Dendritic cell treated with granulocyte-macrophage colony-stimulating factor and Interleukin-4, amounts not matched to agents 40 ng/mL and 50 ng/mL, for 4 days (primary cell): ENCODE measurements around the gene SREBF1.
A peak's percentile ranks its signal among the peaks of the same experiment; 100 is the strongest.

ENCODE experiments used
- H3K27ac Mint-ChIP-seq: one replicate; pipeline ENCODE4 v1.8.0; 2022; ENCODE audit warnings: mild to moderate bottlenecking, mixed read lengths
- H3K27me3 Mint-ChIP-seq: one replicate; pipeline ENCODE4 v1.8.0; 2022; ENCODE audit warnings: mild to moderate bottlenecking, mixed read lengths
- H3K36me3 Mint-ChIP-seq: one replicate; pipeline ENCODE4 v1.8.0; 2022; ENCODE audit warnings: low read depth, mixed read lengths
- H3K4me1 Mint-ChIP-seq: one replicate; pipeline ENCODE4 v1.8.0; 2022; ENCODE audit warnings: low read depth, mixed read lengths
- H3K4me3 Mint-ChIP-seq: one replicate; pipeline ENCODE4 v1.8.0; 2022; ENCODE audit warnings: mild to moderate bottlenecking, moderate library complexity, mixed read lengths
- H3K9me3 Mint-ChIP-seq: one replicate; pipeline ENCODE4 v1.8.0; 2022; ENCODE audit warnings: mixed read lengths
- intact Hi-C: fragments of 100-400 bp; cut with micrococcal nuclease; formaldehyde crosslinking; loops from one replicate; pipeline ENCODE4 v1.15.0; 2022

SREBF1 gene

GRCh38 chr17:17840751-17841591 is 4.2 kb upstream of the SREBF1 start:
- Mint-ChIP-seq H3K4me3 (peak overlapping the region; percentile 79), H3K36me3 (peaks cover 17% of the 10 kb centered on the region), H3K27ac (peak overlapping the region; percentile 97), H3K9me3 (no peaks in the 10 kb centered on the region), H3K27me3 (no peaks in the 10 kb centered on the region), H3K4me1 (peaks cover 57% of the 10 kb centered on the region)
- intact Hi-C loops, result loop anchor here (1.0 to 2.0 kb wide), 2 partner anchors 7 to 16 kb away; no protein-coding TSS in a partner anchor

- peak overlapping the region; percentile 97 for H3K27ac Mint-ChIP-seq
- peaks cover 66% of the 10 kb centered on the region for H3K4me1 Mint-ChIP-seq
- peak overlapping the region; percentile 79 for H3K4me3 Mint-ChIP-seq
- no peaks in the 10 kb centered on the region for H3K9me3 Mint-ChIP-seq
- intact Hi-C loops, result loop anchor here (1.0 to 2.0 kb wide), 2 partner anchors 8 to 15 kb away; no protein-coding TSS in a partner anchor
- no peaks in the 10 kb centered on the region for H3K27me3 Mint-ChIP-seq
- peaks cover 19% of the 10 kb centered on the region for H3K36me3 Mint-ChIP-seq
Measured at GRCh38 chr17:17839791-17840707, 3.3 kb upstream of the SREBF1 start.

GRCh38 chr17:17837966-17838962 is 1.5 kb upstream of the SREBF1 start:
- peak overlapping the region; percentile 97 for H3K27ac Mint-ChIP-seq
- peak overlapping the region; percentile 93 for H3K4me3 Mint-ChIP-seq
- peaks cover 82% of the 10 kb centered on the region for H3K4me1 Mint-ChIP-seq
- H3K36me3 Mint-ChIP-seq, result peaks cover 36% of the 10 kb centered on the region
- intact Hi-C loops, result no loop called here
- no peaks in the 10 kb centered on the region for H3K9me3 Mint-ChIP-seq
- no peaks in the 10 kb centered on the region for H3K27me3 Mint-ChIP-seq

- Mint-ChIP-seq H3K27ac (peak overlapping the region; percentile 97), H3K4me1 (peaks cover 78% of the 10 kb centered on the region), H3K27me3 (no peaks in the 10 kb centered on the region), H3K9me3 (no peaks in the 10 kb centered on the region), H3K36me3 (peaks cover 40% of the 10 kb centered on the region), H3K4me3 (peak overlapping the region; percentile 93)
- intact Hi-C loops, result no loop called here
Measured at GRCh38 chr17:17837380-17837821, 615 bp upstream of the SREBF1 start.

GRCh38 chr17:17836250-17836817 is 452 bp downstream of the SREBF1 start:
- peaks cover 50% of the 10 kb centered on the region for H3K36me3 Mint-ChIP-seq
- peak overlapping the region; percentile 93 for H3K4me3 Mint-ChIP-seq
- peaks cover 78% of the 10 kb centered on the region for H3K4me1 Mint-ChIP-seq
- H3K9me3 Mint-ChIP-seq, result no peaks in the 10 kb centered on the region
- no peaks in the 10 kb centered on the region for H3K27me3 Mint-ChIP-seq
- intact Hi-C loops, result no loop called here
- H3K27ac Mint-ChIP-seq, result peak overlapping the region; percentile 97

- Mint-ChIP-seq H3K4me1 (peaks cover 78% of the 10 kb centered on the region), H3K9me3 (no peaks in the 10 kb centered on the region), H3K4me3 (peak overlapping the region; percentile 93), H3K27me3 (no peaks in the 10 kb centered on the region), H3K36me3 (peaks cover 57% of the 10 kb centered on the region), H3K27ac (peak overlapping the region; percentile 97)
- intact Hi-C loops, result no loop called here
Measured at GRCh38 chr17:17835415-17836249, 1.2 kb downstream of the SREBF1 start.

- intact Hi-C loops, result no loop called here
- peak overlapping the region; percentile 93 for H3K4me3 Mint-ChIP-seq
- no peaks in the 10 kb centered on the region for H3K9me3 Mint-ChIP-seq
- H3K27ac Mint-ChIP-seq, result peak overlapping the region; percentile 97
- peaks cover 64% of the 10 kb centered on the region for H3K36me3 Mint-ChIP-seq
- H3K4me1 Mint-ChIP-seq, result peaks cover 84% of the 10 kb centered on the region
- H3K27me3 Mint-ChIP-seq, result no peaks in the 10 kb centered on the region
Measured at GRCh38 chr17:17834974-17835373, 1.8 kb downstream of the SREBF1 start.

GRCh38 chr17:17833658-17834357 is 3.0 kb downstream of the SREBF1 start:
- Mint-ChIP-seq H3K27me3 (no peaks in the 10 kb centered on the region), H3K4me1 (peaks cover 86% of the 10 kb centered on the region), H3K36me3 (peaks cover 75% of the 10 kb centered on the region), H3K27ac (peak overlapping the region; percentile 97), H3K9me3 (no peaks in the 10 kb centered on the region), H3K4me3 (peak overlapping the region; percentile 93)
- intact Hi-C loops, result no loop called here

- H3K27ac Mint-ChIP-seq, result peak overlapping the region; percentile 40
- no peaks in the 10 kb centered on the region for H3K27me3 Mint-ChIP-seq
- no peak overlapping the region for H3K4me3 Mint-ChIP-seq
- H3K9me3 Mint-ChIP-seq, result no peaks in the 10 kb centered on the region
- intact Hi-C loops, result no loop called here
- H3K36me3 Mint-ChIP-seq, result peaks cover 91% of the 10 kb centered on the region
- peaks cover 84% of the 10 kb centered on the region for H3K4me1 Mint-ChIP-seq
Measured at GRCh38 chr17:17832032-17832363, 4.8 kb downstream of the SREBF1 start.

- Mint-ChIP-seq H3K27ac (no peak overlapping the region), H3K4me1 (peaks cover 88% of the 10 kb centered on the region), H3K9me3 (no peaks in the 10 kb centered on the region), H3K36me3 (peaks cover 91% of the 10 kb centered on the region), H3K27me3 (no peaks in the 10 kb centered on the region), H3K4me3 (no peak overlapping the region)
- intact Hi-C loops, result no loop called here
Measured at GRCh38 chr17:17831208-17832031, 5.4 kb downstream of the SREBF1 start.

- intact Hi-C loops, result no loop called here
- Mint-ChIP-seq H3K27ac (no peak overlapping the region), H3K27me3 (no peaks in the 10 kb centered on the region), H3K4me1 (peaks cover 90% of the 10 kb centered on the region), H3K36me3 (peaks cover 93% of the 10 kb centered on the region), H3K9me3 (no peaks in the 10 kb centered on the region), H3K4me3 (no peak overlapping the region)
Measured at GRCh38 chr17:17830740-17831207, 6.0 kb downstream of the SREBF1 start.
